Measurements from ENCODE around the gene KRT86.
"Not testable (repeated sequence)": the region's sequence is repeated elsewhere in the genome, so short reads cannot be mapped to it uniquely, and the experiment has no call there.

Gene KRT86

GRCh38 chr12:52251367-52252051 lies 22.9 kb upstream of the KRT86 start:
- CTCF ChIA-PET: interaction anchor here (0.6 to 2.0 kb wide), 7 partner anchors 19 to 329 kb away, joined by 3 to 8 read pairs (median 4); no protein-coding TSS in a partner anchor

GRCh38 chr12:52252175-52252615 lies 22.2 kb upstream of the KRT86 start:
- H3K27ac ChIP-seq: peak overlapping the region; percentile 57
- DNase-seq (ENCODE audit: low spot score); POLR2A ChIA-PET (ENCODE audit: low non-redundant PET): not testable (repeated sequence)
- CTCF ChIA-PET: interaction anchor here (0.6 to 2.0 kb wide), 6 partner anchors 18 to 328 kb away, joined by 3 to 8 read pairs (median 4); no protein-coding TSS in a partner anchor

More at GRCh38 chr12:52251367-52252051, 22.9 kb upstream of the KRT86 start:
- DNase-seq (ENCODE audit: low spot score): no peak
- H3K27ac ChIP-seq: peak overlapping the region; percentile 100
- TF ChIP-seq, protein P1, sequence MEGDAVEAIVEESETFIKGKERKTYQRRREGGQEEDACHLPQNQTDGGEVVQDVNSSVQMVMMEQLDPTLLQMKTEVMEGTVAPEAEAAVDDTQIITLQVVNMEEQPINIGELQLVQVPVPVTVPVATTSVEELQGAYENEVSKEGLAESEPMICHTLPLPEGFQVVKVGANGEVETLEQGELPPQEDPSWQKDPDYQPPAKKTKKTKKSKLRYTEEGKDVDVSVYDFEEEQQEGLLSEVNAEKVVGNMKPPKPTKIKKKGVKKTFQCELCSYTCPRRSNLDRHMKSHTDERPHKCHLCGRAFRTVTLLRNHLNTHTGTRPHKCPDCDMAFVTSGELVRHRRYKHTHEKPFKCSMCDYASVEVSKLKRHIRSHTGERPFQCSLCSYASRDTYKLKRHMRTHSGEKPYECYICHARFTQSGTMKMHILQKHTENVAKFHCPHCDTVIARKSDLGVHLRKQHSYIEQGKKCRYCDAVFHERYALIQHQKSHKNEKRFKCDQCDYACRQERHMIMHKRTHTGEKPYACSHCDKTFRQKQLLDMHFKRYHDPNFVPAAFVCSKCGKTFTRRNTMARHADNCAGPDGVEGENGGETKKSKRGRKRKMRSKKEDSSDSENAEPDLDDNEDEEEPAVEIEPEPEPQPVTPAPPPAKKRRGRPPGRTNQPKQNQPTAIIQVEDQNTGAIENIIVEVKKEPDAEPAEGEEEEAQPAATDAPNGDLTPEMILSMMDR (conservative IDR thresholded peaks at IDR 0.05; ENCODE audit: low read depth): no peak
- POLR2A ChIA-PET (ENCODE audit: low non-redundant PET): no interaction called here

DNA sequence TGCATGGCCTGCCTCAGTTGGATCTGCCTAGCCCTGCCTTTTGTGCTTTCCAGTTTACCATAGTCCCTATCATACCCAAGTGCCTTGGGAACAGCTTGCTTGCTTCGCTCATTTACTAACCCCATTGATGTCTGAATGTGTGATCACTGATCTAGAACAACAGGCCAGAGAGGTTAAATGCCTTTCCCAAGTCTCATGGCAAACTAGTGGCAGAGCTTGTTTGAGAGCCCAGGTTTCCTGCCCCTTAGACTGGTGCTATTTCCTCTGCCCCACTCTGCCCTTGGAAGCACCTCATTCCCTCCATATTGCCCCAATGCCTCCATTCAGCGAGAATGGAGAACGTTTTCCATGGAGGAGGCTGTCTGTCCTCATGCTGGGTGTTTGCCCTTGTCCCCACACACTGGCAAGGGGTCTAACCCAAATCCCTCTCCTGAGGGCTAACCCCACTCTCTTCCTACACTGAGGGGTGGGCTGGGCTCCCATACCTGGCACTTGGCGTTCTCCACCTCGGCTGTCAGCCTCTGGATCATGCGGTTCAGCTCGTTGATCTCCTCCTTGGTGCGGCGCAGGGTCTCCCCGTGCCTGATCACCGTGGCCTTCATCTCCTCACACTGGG lies 21.6 kb upstream of the KRT86 start:
- CTCF ChIA-PET: interaction anchor here (0.5 to 1.3 kb wide), 5 partner anchors 23 to 221 kb away, joined by 3 to 4 read pairs (median 3); no protein-coding TSS in a partner anchor
- POLR2A ChIA-PET (ENCODE audit: low non-redundant PET): no interaction called here
- peak overlapping the region; percentile 57 for H3K27ac ChIP-seq
- TF ChIP-seq, protein P1 (conservative IDR thresholded peaks at IDR 0.05; ENCODE audit: low read depth): no peak
- DNase-seq (ENCODE audit: low spot score): no peak

DNA sequence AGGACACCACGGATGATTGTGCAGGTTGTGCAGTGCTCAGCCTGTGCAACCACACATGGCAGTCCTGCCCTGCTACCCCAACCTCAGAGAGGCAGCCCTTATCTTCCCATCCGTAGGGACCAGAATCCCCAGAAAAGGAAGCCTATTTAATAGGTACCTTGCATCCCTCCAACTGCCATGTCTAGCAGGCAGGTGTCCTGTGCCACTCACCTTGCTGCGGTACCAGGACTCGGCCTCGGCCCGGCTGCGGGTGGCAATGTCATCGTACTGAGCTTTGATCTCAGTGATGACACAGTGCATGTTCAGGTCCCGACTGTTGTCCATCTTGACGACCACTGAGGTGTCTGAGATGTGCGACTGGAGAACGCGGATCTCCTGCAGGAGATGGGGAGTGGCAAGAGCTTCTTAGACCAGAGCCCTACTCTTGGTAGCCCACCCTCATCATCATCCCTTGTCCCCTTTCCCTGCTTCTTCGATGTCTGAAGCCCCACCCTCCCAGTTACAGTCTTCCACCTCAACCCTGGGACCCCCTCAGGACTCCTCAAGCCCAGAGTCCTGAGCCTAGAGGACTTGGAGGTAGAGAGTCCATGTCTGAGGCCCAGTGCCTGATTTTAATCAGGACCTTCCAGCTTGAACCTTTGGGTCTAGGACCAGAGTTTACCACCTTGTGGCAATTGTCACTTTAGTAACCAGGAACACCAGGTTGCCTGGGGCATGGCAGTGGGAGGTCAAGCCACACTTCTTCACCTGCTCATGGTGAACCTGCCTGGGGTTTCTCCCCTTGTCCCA lies 20.9 kb upstream of the KRT86 start:
- no peak for DNase-seq (ENCODE audit: low spot score)
- TF ChIP-seq, protein P1 (conservative IDR thresholded peaks at IDR 0.05; ENCODE audit: low read depth): no peak
- ChIA-PET CTCF (interaction anchor here (0.6 to 1.0 kb wide), 2 partner anchors 26 to 127 kb away, joined by 3 to 4 read pairs; no protein-coding TSS in a partner anchor), POLR2A (ENCODE audit: low non-redundant PET) (no interaction called here)
- peak overlapping the region; percentile 57 for H3K27ac ChIP-seq

- ChIA-PET POLR2A (ENCODE audit: low non-redundant PET) (no interaction called here), CTCF (interaction anchor here (1.0 to 1.3 kb wide), 2 partner anchors 24 to 25 kb away, joined by 4 to 5 read pairs; no protein-coding TSS in a partner anchor)
- TF ChIP-seq, protein P1 (conservative IDR thresholded peaks at IDR 0.05; ENCODE audit: low read depth): no peak
- DNase-seq (ENCODE audit: low spot score): no peak
- peak overlapping the region; percentile 57; the same call in 1 of the 2 replicates for H3K27ac ChIP-seq
Observed at GRCh38 chr12:52254180-52254964, 20.1 kb upstream of the KRT86 start.

- POLR2A ChIA-PET (ENCODE audit: low non-redundant PET): no interaction called here
- CTCF ChIA-PET: interaction anchor here (1.3 kb wide), 1 partner anchor 23 kb away, joined by 5 read pairs; no protein-coding TSS in a partner anchor
- H3K27ac ChIP-seq: 0 out of 2 replicates have a peak overlapping the region, but pooled peaks have one; percentile 7
- no peak for DNase-seq (ENCODE audit: low spot score)
- TF ChIP-seq, protein P1 (conservative IDR thresholded peaks at IDR 0.05; ENCODE audit: low read depth): no peak
Observed at GRCh38 chr12:52254965-52255751, 19.3 kb upstream of the KRT86 start.
